Measurements from ENCODE around the gene BICD1. TPM values are rescaled to one million over a fixed set of nuclear protein-coding genes. Genes with fewer than 3 reads are reported as not detected.
A peak's percentile ranks its signal among the peaks of the same experiment; 100 is the strongest.

Gene BICD1
- polyA plus RNA-seq, 1 of the 3 experiments (the other 2 are of a cell fraction): 12.1 TPM

GRCh38 chr12:32309811-32310736, 203.4 kb downstream of the BICD1 start:
- ChIA-PET POLR2A (no interaction called here), CTCF (interaction anchor here (1.0 to 4.2 kb wide), 7 partner anchors 12 to 657 kb away, joined by 3 to 47 read pairs (median 3); no protein-coding TSS in a partner anchor)
- Histone ChIP-seq H3K4me1 (ENCODE audit: control insufficient read depth in 1 of 2, insufficient read depth in 2 of 2, low read depth in 1 of 2, low read length in 1 of 2) (peaks cover 4 to 9% of the 10 kb centered on the region in 2 experiments; a peak in 3 of 4 replicates), H3K27ac (ENCODE audit: low read depth in 2 of 2, low read length in 1 of 2) (no peak overlapping the region), H3K4me2 (no peak overlapping the region), H3K79me2 (ENCODE audit: insufficient read depth) (no peaks in the 10 kb centered on the region), H3K36me3 (replicated peaks in 1 of 2; ENCODE audit: control insufficient read depth in 1 of 2, insufficient read depth in 2 of 2, low read length in 1 of 2) (peaks cover 3 to 18% of the 10 kb centered on the region in 2 experiments), H3K9me2 (no peaks in the 10 kb centered on the region), H2AFZ (ENCODE audit: low read depth) (no peak overlapping the region), H3K4me3 (ENCODE audit: low read depth in 2 of 2, low read length in 1 of 2) (no peak overlapping the region), H4K20me1 (ENCODE audit: insufficient read depth) (no peaks in the 10 kb centered on the region), H3K9me3 (no peaks in the 10 kb centered on the region), H3K27me3 (ENCODE audit: insufficient read depth) (no peaks in the 10 kb centered on the region), H3F3A (replicated peaks; ENCODE audit: insufficient read depth) (peaks cover 8% of the 10 kb centered on the region), H3K9ac (no peak overlapping the region)
- TF ChIP-seq MXI1 (IDR thresholded peaks at IDR 0.05; ENCODE audit: low read depth, low read length) (peak; percentile 40; the same call in 1 of the 2 replicates), RCOR1 (IDR thresholded peaks at IDR 0.05; ENCODE audit: low read length) (no peak)
- DNase-seq: no peak
- WGBS (ENCODE audit: low lambda C conversion rate): 82% methylated on average over 10 of the region's 10 CpGs

GRCh38 chr12:32312049-32312670, 205.5 kb downstream of the BICD1 start:
- Histone ChIP-seq H3K4me2 (no peak overlapping the region), H3K9ac (no peak overlapping the region), H3K79me2 (ENCODE audit: insufficient read depth) (no peaks in the 10 kb centered on the region), H3K27me3 (ENCODE audit: insufficient read depth) (no peaks in the 10 kb centered on the region), H3F3A (replicated peaks; ENCODE audit: insufficient read depth) (peaks cover 8% of the 10 kb centered on the region), H3K36me3 (replicated peaks in 1 of 2; ENCODE audit: control insufficient read depth in 1 of 2, insufficient read depth in 2 of 2, low read length in 1 of 2) (peaks cover 0 to 7% of the 10 kb centered on the region in 2 experiments), H3K27ac (ENCODE audit: low read depth in 2 of 2, low read length in 1 of 2) (peak overlapping the region in 1 of 2 experiments; percentile 28; a peak in 2 of 4 replicates), H2AFZ (ENCODE audit: low read depth) (no peak overlapping the region), H4K20me1 (ENCODE audit: insufficient read depth) (no peaks in the 10 kb centered on the region), H3K9me3 (no peaks in the 10 kb centered on the region), H3K4me3 (ENCODE audit: low read depth in 2 of 2, low read length in 1 of 2) (no peak overlapping the region), H3K9me2 (no peaks in the 10 kb centered on the region), H3K4me1 (ENCODE audit: control insufficient read depth in 1 of 2, insufficient read depth in 2 of 2, low read depth in 1 of 2, low read length in 1 of 2) (peaks cover 4 to 9% of the 10 kb centered on the region in 2 experiments; a peak in 3 of 4 replicates)
- CTCF ChIA-PET: interaction anchor here (0.6 to 4.2 kb wide), 32 partner anchors 9 to 659 kb away, joined by 3 to 47 read pairs (median 4); no protein-coding TSS in a partner anchor
- POLR2A ChIA-PET: interaction anchor here (0.8 kb wide), 1 partner anchor 251 kb away, joined by 3 read pairs; no protein-coding TSS in a partner anchor
- TF ChIP-seq RAD21 (IDR thresholded peaks at IDR 0.05; ENCODE audit: low read length) (peak; percentile 69), RFX5 (IDR thresholded peaks at IDR 0.05; ENCODE audit: low read length) (no peak), JUND (IDR thresholded peaks at IDR 0.05) (no peak), CTCF (IDR thresholded peaks at IDR 0.05) (peak; percentile 72), SMC3 (IDR thresholded peaks at IDR 0.05; ENCODE audit: low read depth, low read length) (peak; percentile 49)
- peak; percentile 44 for DNase-seq
- WGBS (ENCODE audit: low lambda C conversion rate): 95% methylated on average over 2 of the region's 2 CpGs
